K562 (cell line): ENCODE results near the gene STX1B. TPM values are rescaled to one million over a fixed set of nuclear protein-coding genes. Genes with fewer than 3 reads are reported as not detected.

ENCODE experiments used
- ADNP ChIP-seq: fragments of 200-800 bp; sonication (Bioruptor generic); IDR thresholded peaks from 2 replicates; pipeline ENCODE4 v1.6.1; 2016; ENCODE audit warnings: missing genetic modification characterization, missing compliant biosample characterization
- CHD2 ChIP-seq: IDR thresholded peaks from 2 replicates; pipeline ENCODE4 v1.6.1; 2011; ENCODE audit warnings: low read depth, low read length
- EHMT2 ChIP-seq: fragments of 450-650 bp; IDR thresholded peaks from 2 replicates; pipeline ENCODE4 v1.6.1; 2018; ENCODE audit warnings: antibody characterized with exemption
- ELF2 ChIP-seq: fragments of 250-450 bp; sonication (Bioruptor Pico); IDR thresholded peaks from 2 replicates; pipeline ENCODE4 v1.5.0; 2021; ENCODE audit warnings: mild to moderate bottlenecking
- ETV6 ChIP-seq, 3 experiments: fragments of 150-350 bp in 1 of 3; sonication (generic) in 1 of 3; formaldehyde crosslinking in 1 of 3; IDR thresholded peaks; 2 replicates each; pipeline versions ENCODE4 v1.6.1 to v1.8.0; 2014 to 2022; ENCODE audit warnings: borderline replicate concordance in 2 of 3, low read depth in 2 of 3, antibody characterized with exemption in 1 of 3, low read length in 1 of 3, mild to moderate bottlenecking in 1 of 3, missing genetic modification reagents in 1 of 3
- FOXJ3 ChIP-seq: sonication (generic); formaldehyde crosslinking; IDR thresholded peaks from 2 replicates; pipeline ENCODE4 v1.4.0; 2020; ENCODE audit warnings: mild to moderate bottlenecking, missing genetic modification reagents
- FOXM1 ChIP-seq, 2 experiments: fragments of 450-650 bp in 1 of 2; sonication (generic) in 1 of 2; formaldehyde crosslinking in 1 of 2; IDR thresholded peaks; 2 replicates each; pipeline versions ENCODE4 v1.6.1 to v1.9.0; 2017 to 2022; ENCODE audit warnings: low read depth in 2 of 2, mild to moderate bottlenecking in 2 of 2, missing genetic modification reagents in 1 of 2, moderate library complexity in 1 of 2
- HCFC1 ChIP-seq: IDR thresholded peaks from 2 replicates; pipeline ENCODE4 v1.6.1; 2012; ENCODE audit warnings: low read depth, low read length, improper control_type of control experiment
- MEIS2 ChIP-seq: fragments of 450-650 bp; IDR thresholded peaks from 2 replicates; pipeline ENCODE4 v1.6.1; 2014; ENCODE audit warnings: mild to moderate bottlenecking; ENCODE audit not compliant: partially characterized antibody
- MTF1 ChIP-seq: fragments of 250-450 bp; sonication (Bioruptor Pico); IDR thresholded peaks from 2 replicates; pipeline ENCODE4 v1.9.0; 2021; ENCODE audit warnings: moderate library complexity, mild to moderate bottlenecking, inconsistent platforms, borderline replicate concordance
- SIN3A ChIP-seq, 2 experiments: fragments of 150-350 bp in 1 of 2; IDR thresholded peaks; 2 replicates each; pipeline ENCODE4 v1.6.1; 2011 to 2016; ENCODE audit warnings: borderline replicate concordance in 2 of 2, low read depth in 2 of 2, low read length in 2 of 2, mild to moderate bottlenecking in 2 of 2, moderate library complexity in 2 of 2; ENCODE audit not compliant: control insufficient read depth in 1 of 2
- SP2 ChIP-seq: IDR thresholded peaks from 2 replicates; pipeline ENCODE4 v1.6.1; 2011; ENCODE audit warnings: mild to moderate bottlenecking, low read depth, low read length, moderate library complexity; ENCODE audit not compliant: poor library complexity, severe bottlenecking; ENCODE audit errors: extremely low read depth
- ZMIZ1 ChIP-seq, 2 experiments: fragments of 150-350 bp in 1 of 2; IDR thresholded peaks; 2 replicates each; pipeline ENCODE4 v1.6.1; 2012 to 2016; ENCODE audit warnings: low read depth in 2 of 2, low read length in 2 of 2, mild to moderate bottlenecking in 1 of 2, moderate library complexity in 1 of 2
- ZNF121 ChIP-seq: sonication (generic); formaldehyde crosslinking; conservative IDR thresholded peaks from 2 replicates; pipeline ENCODE4 v1.8.0; 2022; ENCODE audit warnings: missing genetic modification reagents
- ZNF239 ChIP-seq: fragments of 250-450 bp; sonication (Bioruptor Pico); IDR thresholded peaks from 2 replicates; pipeline ENCODE4 v1.4.0; 2020; ENCODE audit warnings: mild to moderate bottlenecking
- ZNF316 ChIP-seq: fragments of 450-650 bp; IDR thresholded peaks from 2 replicates; pipeline ENCODE4 v1.6.1; 2016
- ZNF512 ChIP-seq: IDR thresholded peaks from 2 replicates; pipeline ENCODE4 v1.6.1; 2016; ENCODE audit warnings: missing genetic modification characterization, missing compliant biosample characterization
- ZNF668 ChIP-seq: fragments of 250-450 bp; sonication (Bioruptor Pico); IDR thresholded peaks from 2 replicates; pipeline ENCODE4 v1.8.0; 2022; ENCODE audit warnings: mild to moderate bottlenecking, inconsistent platforms
- polyA plus RNA-seq, 8 experiments: library from polyadenylated mRNA; depleted of rRNA in 4 of 8; stranded (reverse) in 5 of 8; unstranded in 3 of 8; fragments of >200 nt; fragmentation: Nextera tagmentation in 2 of 8; fragmentation: Illumina TruSeq in 1 of 8; extraction: Ambion mirVana in 2 of 8; extraction: Trizol in 1 of 8; gene quantifications; 2 replicates each; pipeline versions ENCODE4 v1.2.1 to v1.2.3, GENCODE V29; 2011 to 2014; ENCODE audit warnings: inconsistent platforms in 1 of 8, missing spikeins in 1 of 8
- total RNA-seq, 7 experiments: library from RNA; depleted of rRNA in 6 of 7; stranded (reverse); fragments of >200 nt in 6 of 7; fragmentation: Illumina TruSeq in 2 of 7; extraction: Trizol in 2 of 7; gene quantifications; 2 replicates each; pipeline versions ENCODE4 v1.2.1 to v1.2.3, GENCODE V29; 2011 to 2021; ENCODE audit warnings: low replicate concordance in 1 of 7
- TF ChIP-seq, protein P1 (sequence below): sonication (generic); formaldehyde crosslinking; IDR thresholded peaks from 2 replicates; pipeline ENCODE4 v1.8.0; 2022; ENCODE audit warnings: mild to moderate bottlenecking, missing genetic modification reagents
- TF ChIP-seq, protein P2 (sequence below): fragments of 450-650 bp; conservative IDR thresholded peaks from 2 replicates; pipeline ENCODE4 v1.6.1; 2016; ENCODE audit warnings: missing genetic modification characterization, low read depth, mild to moderate bottlenecking, missing compliant biosample characterization, moderate library complexity

Gene STX1B
- total and polyA plus RNA-seq, 9 of the 15 experiments (the other 6 are each of a cell fraction or from before 2014, with no cell fraction given) = 0.07 to 2.5 (median 0.86) TPM

DNA sequence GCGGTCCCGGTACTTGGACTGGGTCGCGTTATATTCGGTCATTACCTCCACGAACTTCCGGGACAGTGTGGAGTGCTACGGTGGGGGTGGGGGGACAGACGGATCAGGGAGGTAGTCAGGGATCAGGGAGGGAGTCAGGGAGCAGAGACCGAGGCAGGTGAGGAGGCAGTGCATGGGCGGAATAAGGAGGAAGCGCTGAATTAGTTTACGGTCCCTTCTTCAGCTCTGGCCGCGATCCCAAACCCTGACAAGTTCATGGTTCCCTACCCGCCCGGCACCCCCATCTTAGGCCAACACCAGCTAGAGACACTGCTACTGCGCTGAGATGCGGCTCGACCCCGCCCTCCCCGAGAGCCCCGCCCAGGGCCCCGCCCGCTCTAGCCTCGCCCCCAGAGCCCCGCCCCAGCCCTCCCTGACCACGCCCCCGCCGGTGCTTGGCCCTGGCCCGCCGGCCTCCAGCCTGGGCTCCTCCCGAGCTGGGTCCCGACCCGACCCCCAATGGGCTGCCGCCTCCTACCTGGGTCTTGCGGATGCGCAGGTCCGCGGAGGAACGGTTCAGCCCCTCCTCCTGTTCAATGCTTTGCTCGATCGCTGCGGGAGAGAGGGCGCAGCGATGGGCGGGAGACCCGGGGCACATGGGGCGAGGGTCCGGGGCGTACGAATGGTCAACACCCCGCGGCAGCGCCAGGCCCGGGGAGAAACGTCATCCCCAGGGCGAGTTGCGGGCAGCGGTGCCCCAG is 13.3 kb downstream of the STX1B start (continued):
- TF ChIP-seq ZNF512 (tag) (no peak), ZNF239 (CRISPR knock-in tag) (no peak), EHMT2 (no peak), HCFC1 (no peak), CHD2 (no peak), SIN3A (IDR thresholded peaks at IDR 0.05; ENCODE audit: borderline replicate concordance in 2 of 2, control insufficient read depth in 1 of 2, low read depth in 2 of 2, low read length in 2 of 2) (peak in 1 of 2 experiments; percentile 36; a peak in 1 of 4 replicates), MTF1 (no peak), MEIS2 (no peak), ELF2 (CRISPR knock-in tag) (peak; percentile 34; the same call in 1 of the 2 replicates), ZNF121 (CRISPR knock-in tag) (no peak), SP2 (no peak), ADNP (tag) (no peak), FOXJ3 (CRISPR knock-in tag) (no peak), ZNF316 (no peak), ZNF668 (CRISPR knock-in tag) (no peak), FOXM1 (IDR thresholded peaks at IDR 0.05; ENCODE audit: low read depth) (no peak), FOXM1 (CRISPR knock-in tag; IDR thresholded peaks at IDR 0.05; ENCODE audit: low read depth) (no peak), ETV6 (IDR thresholded peaks at IDR 0.05; ENCODE audit: borderline replicate concordance in 1 of 2, low read depth in 2 of 2, low read length in 1 of 2) (no peak), ETV6 (CRISPR knock-in tag; IDR thresholded peaks at IDR 0.05; ENCODE audit: borderline replicate concordance) (no peak), ZMIZ1 (IDR thresholded peaks at IDR 0.05; ENCODE audit: low read depth in 2 of 2, low read length in 2 of 2) (no peak)
- TF ChIP-seq, protein P1, sequence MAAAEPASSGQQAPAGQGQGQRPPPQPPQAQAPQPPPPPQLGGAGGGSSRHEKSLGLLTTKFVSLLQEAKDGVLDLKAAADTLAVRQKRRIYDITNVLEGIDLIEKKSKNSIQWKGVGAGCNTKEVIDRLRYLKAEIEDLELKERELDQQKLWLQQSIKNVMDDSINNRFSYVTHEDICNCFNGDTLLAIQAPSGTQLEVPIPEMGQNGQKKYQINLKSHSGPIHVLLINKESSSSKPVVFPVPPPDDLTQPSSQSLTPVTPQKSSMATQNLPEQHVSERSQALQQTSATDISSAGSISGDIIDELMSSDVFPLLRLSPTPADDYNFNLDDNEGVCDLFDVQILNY (CRISPR knock-in tag) = no peak
- TF ChIP-seq, protein P2, sequence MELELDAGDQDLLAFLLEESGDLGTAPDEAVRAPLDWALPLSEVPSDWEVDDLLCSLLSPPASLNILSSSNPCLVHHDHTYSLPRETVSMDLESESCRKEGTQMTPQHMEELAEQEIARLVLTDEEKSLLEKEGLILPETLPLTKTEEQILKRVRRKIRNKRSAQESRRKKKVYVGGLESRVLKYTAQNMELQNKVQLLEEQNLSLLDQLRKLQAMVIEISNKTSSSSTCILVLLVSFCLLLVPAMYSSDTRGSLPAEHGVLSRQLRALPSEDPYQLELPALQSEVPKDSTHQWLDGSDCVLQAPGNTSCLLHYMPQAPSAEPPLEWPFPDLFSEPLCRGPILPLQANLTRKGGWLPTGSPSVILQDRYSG (tag) = no peak
